Fibroblast of lung (primary cell): ENCODE measurements around the gene SLC16A4. TPM values are rescaled to one million over a fixed set of nuclear protein-coding genes. Genes with fewer than 3 reads are reported as not detected.

Experiments used
- DNase-seq, 2 donors: peaks; one replicate each; pipeline versions ENCODE4 v3.0.0 to v3.0.0-alpha.2; 2010; ENCODE audit warnings: low read depth in 2 of 2
- H2AFZ ChIP-seq: 2 replicates; pipeline ENCODE4 v1.5.1; 2012; ENCODE audit warnings: low read length, control low read depth, inconsistent platforms
- H3K27ac ChIP-seq: 2 replicates; pipeline ENCODE4 v1.5.1; 2011; ENCODE audit warnings: low read length, control low read depth; ENCODE audit not compliant: insufficient read depth
- H3K27me3 ChIP-seq: 2 replicates; pipeline ENCODE4 v1.5.1; 2011; ENCODE audit warnings: mild to moderate bottlenecking, low read length; ENCODE audit not compliant: control insufficient read depth, insufficient read depth
- H3K36me3 ChIP-seq: 2 replicates; pipeline ENCODE4 v1.5.1; 2011; ENCODE audit warnings: low read length; ENCODE audit not compliant: control insufficient read depth, insufficient read depth
- H3K4me1 ChIP-seq: 2 replicates; pipeline ENCODE4 v1.5.1; 2011; ENCODE audit warnings: low read length; ENCODE audit not compliant: control insufficient read depth, insufficient read depth; ENCODE audit errors: extremely low read depth
- H3K4me2 ChIP-seq: 2 replicates; pipeline ENCODE4 v1.5.1; 2011; ENCODE audit warnings: low read length, control low read depth; ENCODE audit not compliant: insufficient read depth; ENCODE audit errors: extremely low read depth
- H3K4me3 ChIP-seq, 4 experiments: fragments of 200-600 bp in 1 of 4; sonication (generic) in 1 of 4; replicated peaks in 1 of 4; 2 replicates each; pipeline ENCODE4 v1.5.1; 2011 to 2016; ENCODE audit warnings: low read length in 4 of 4, low read depth in 3 of 4, mild to moderate bottlenecking in 3 of 4, control low read depth in 2 of 4, inconsistent platforms in 1 of 4, mixed read lengths in 1 of 4; ENCODE audit not compliant: insufficient read depth in 1 of 4; ENCODE audit errors: control extremely low read depth in 1 of 4
- H3K79me2 ChIP-seq: 2 replicates; pipeline ENCODE4 v1.5.1; 2012; ENCODE audit warnings: mild to moderate bottlenecking, low read length, inconsistent platforms; ENCODE audit not compliant: control insufficient read depth, insufficient read depth
- H3K9ac ChIP-seq: 2 replicates; pipeline ENCODE4 v1.5.1; 2011; ENCODE audit warnings: mild to moderate bottlenecking, low read length, control low read depth; ENCODE audit not compliant: insufficient read depth
- H3K9me3 ChIP-seq: 2 replicates; pipeline ENCODE4 v1.5.1; 2012; ENCODE audit warnings: low read depth, low read length; ENCODE audit not compliant: control insufficient read depth, insufficient read depth
- H4K20me1 ChIP-seq: 2 replicates; pipeline ENCODE4 v1.5.1; 2011; ENCODE audit warnings: low read length; ENCODE audit not compliant: control insufficient read depth, insufficient read depth; ENCODE audit errors: extremely low read depth
- EZH2 ChIP-seq: IDR thresholded peaks from 2 replicates; pipeline ENCODE4 v1.5.1; 2012; ENCODE audit warnings: low read length, control low read depth, mild to moderate bottlenecking; ENCODE audit errors: missing control alignments
- polyA plus RNA-seq, 2 donors: library from polyadenylated mRNA; depleted of rRNA in 1 of 2; stranded (reverse) in 1 of 2; unstranded in 1 of 2; fragments of >200 nt; gene quantifications; 2 replicates each; pipeline ENCODE4 v1.2.1, GENCODE V29; 2011 to 2012; ENCODE audit warnings: missing spikeins in 1 of 2
- total RNA-seq: library from RNA; depleted of rRNA; stranded (reverse); fragments of >200 nt; gene quantifications from 2 replicates; pipeline ENCODE4 v1.2.1, GENCODE V29; 2014
- TF ChIP-seq, protein P1 (sequence below), 2 donors: IDR thresholded peaks in 1 of 2; conservative IDR thresholded peaks in 1 of 2; 1 replicate in 1 of 2; 2 replicates in 1 of 2; pipeline ENCODE4 v1.5.1; 2011 to 2012; ENCODE audit warnings: low read length in 2 of 2, control low read depth in 1 of 2, inconsistent platforms in 1 of 2, low read depth in 1 of 2, mild to moderate bottlenecking in 1 of 2

The SLC16A4 gene
- total and polyA plus RNA-seq, 2 donors (not counting 1 experiment from before 2014, with no cell fraction given): 64.4 to 91.9 TPM

- no peaks in the 10 kb centered on the region for H3K9me3 ChIP-seq
- H3K27ac ChIP-seq: peak overlapping the region; percentile 51
- H3K27me3 ChIP-seq: no peaks in the 10 kb centered on the region
- no peaks in the 10 kb centered on the region for H4K20me1 ChIP-seq
- peaks cover 21% of the 10 kb centered on the region for H3K4me1 ChIP-seq
- H2AFZ ChIP-seq: no peak overlapping the region
- H3K36me3 ChIP-seq: no peaks in the 10 kb centered on the region
- no peak for DNase-seq
- no peak overlapping the region for H3K9ac ChIP-seq
- peak overlapping the region; percentile 21 for H3K4me2 ChIP-seq
- TF ChIP-seq EZH2: no peak
- TF ChIP-seq, protein P1, sequence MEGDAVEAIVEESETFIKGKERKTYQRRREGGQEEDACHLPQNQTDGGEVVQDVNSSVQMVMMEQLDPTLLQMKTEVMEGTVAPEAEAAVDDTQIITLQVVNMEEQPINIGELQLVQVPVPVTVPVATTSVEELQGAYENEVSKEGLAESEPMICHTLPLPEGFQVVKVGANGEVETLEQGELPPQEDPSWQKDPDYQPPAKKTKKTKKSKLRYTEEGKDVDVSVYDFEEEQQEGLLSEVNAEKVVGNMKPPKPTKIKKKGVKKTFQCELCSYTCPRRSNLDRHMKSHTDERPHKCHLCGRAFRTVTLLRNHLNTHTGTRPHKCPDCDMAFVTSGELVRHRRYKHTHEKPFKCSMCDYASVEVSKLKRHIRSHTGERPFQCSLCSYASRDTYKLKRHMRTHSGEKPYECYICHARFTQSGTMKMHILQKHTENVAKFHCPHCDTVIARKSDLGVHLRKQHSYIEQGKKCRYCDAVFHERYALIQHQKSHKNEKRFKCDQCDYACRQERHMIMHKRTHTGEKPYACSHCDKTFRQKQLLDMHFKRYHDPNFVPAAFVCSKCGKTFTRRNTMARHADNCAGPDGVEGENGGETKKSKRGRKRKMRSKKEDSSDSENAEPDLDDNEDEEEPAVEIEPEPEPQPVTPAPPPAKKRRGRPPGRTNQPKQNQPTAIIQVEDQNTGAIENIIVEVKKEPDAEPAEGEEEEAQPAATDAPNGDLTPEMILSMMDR (conservative IDR thresholded peaks at IDR 0.05 in 1 of 2, IDR thresholded peaks at IDR 0.05 in 1 of 2; ENCODE audit: low read depth in 1 of 2, low read length in 2 of 2): no peak
- no peaks in the 10 kb centered on the region for H3K79me2 ChIP-seq
- no peak overlapping the region for H3K4me3 ChIP-seq
These were observed 3.6 kb upstream of the SLC16A4 start for GRCh38 chr1:110394493-110394820.

DNA sequence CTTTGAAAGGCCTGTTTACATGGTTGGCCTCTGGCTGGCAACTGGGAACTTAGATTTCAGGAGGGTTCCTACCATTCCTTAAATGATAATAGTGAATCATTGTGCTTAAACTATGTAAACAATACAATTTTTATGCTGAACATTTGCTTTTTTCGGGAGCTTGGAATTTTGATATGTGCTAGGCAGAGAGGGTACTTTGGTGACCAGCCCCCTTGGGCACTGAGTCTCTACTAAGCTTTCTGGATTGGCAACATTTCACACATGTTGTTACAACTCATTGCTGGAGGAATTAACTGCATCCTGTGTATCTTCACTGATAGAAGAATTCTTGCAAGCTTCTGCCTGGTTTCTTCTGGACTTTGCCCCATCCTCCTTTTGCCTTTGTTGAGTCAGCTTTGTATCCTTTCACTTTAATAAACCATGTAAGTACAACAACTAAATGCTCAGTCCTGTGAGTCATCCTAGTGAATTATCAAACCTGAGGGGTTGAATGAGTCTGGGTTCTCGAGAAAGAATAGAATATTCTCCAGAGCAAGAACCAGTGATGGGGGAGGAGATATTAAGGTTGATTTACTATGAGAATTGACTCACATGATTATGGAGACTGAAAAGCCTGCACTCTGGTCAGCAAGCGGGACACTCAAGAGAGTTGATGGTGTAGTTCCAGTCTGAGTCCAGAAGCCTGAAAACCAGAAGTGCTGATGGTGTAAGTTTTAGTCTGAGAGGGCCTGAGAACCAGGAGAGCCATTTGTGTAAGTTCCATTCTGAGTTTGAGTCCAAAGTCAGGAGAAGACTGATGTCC lies 3.1 kb upstream of the SLC16A4 start:
- H3K4me1 ChIP-seq: peaks cover 21% of the 10 kb centered on the region
- H4K20me1 ChIP-seq: no peaks in the 10 kb centered on the region
- H3K27ac ChIP-seq: peak overlapping the region; percentile 51
- no peaks in the 10 kb centered on the region for H3K27me3 ChIP-seq
- H3K9me3 ChIP-seq: no peaks in the 10 kb centered on the region
- H3K4me2 ChIP-seq: peak overlapping the region; percentile 60
- no peak overlapping the region for H2AFZ ChIP-seq
- peak; percentile 82 to 85 for DNase-seq
- TF ChIP-seq, protein P1 (conservative IDR thresholded peaks at IDR 0.05 in 1 of 2, IDR thresholded peaks at IDR 0.05 in 1 of 2; ENCODE audit: low read depth in 1 of 2, low read length in 2 of 2): no peak
- no peak for TF ChIP-seq EZH2
- H3K79me2 ChIP-seq: no peaks in the 10 kb centered on the region
- no peak overlapping the region for H3K9ac ChIP-seq
- H3K4me3 ChIP-seq: peak overlapping the region in 1 of 4 experiments; percentile 12
- no peaks in the 10 kb centered on the region for H3K36me3 ChIP-seq

GRCh38 chr1:110393286-110393685 lies 2.5 kb upstream of the SLC16A4 start:
- H3K79me2 ChIP-seq: no peaks in the 10 kb centered on the region
- H2AFZ ChIP-seq: no peak overlapping the region
- peak overlapping the region; percentile 60 for H3K4me2 ChIP-seq
- TF ChIP-seq EZH2: no peak
- TF ChIP-seq, protein P1 (conservative IDR thresholded peaks at IDR 0.05 in 1 of 2, IDR thresholded peaks at IDR 0.05 in 1 of 2; ENCODE audit: low read depth in 1 of 2, low read length in 2 of 2): no peak
- H3K9ac ChIP-seq: no peak overlapping the region
- H3K4me3 ChIP-seq: no peak overlapping the region
- peak in 1 of 2 donors; percentile 43 for DNase-seq
- H3K4me1 ChIP-seq: peaks cover 21% of the 10 kb centered on the region
- H3K9me3 ChIP-seq: no peaks in the 10 kb centered on the region
- H3K27me3 ChIP-seq: no peaks in the 10 kb centered on the region
- H3K27ac ChIP-seq: peak overlapping the region; percentile 51
- H3K36me3 ChIP-seq: no peaks in the 10 kb centered on the region
- no peaks in the 10 kb centered on the region for H4K20me1 ChIP-seq
